ENCODE data around the gene RNF135.
"Not testable (repeated sequence)": the region's sequence is repeated elsewhere in the genome, so short reads cannot be mapped to it uniquely, and the experiment has no call there.

RNF135 gene

DNA sequence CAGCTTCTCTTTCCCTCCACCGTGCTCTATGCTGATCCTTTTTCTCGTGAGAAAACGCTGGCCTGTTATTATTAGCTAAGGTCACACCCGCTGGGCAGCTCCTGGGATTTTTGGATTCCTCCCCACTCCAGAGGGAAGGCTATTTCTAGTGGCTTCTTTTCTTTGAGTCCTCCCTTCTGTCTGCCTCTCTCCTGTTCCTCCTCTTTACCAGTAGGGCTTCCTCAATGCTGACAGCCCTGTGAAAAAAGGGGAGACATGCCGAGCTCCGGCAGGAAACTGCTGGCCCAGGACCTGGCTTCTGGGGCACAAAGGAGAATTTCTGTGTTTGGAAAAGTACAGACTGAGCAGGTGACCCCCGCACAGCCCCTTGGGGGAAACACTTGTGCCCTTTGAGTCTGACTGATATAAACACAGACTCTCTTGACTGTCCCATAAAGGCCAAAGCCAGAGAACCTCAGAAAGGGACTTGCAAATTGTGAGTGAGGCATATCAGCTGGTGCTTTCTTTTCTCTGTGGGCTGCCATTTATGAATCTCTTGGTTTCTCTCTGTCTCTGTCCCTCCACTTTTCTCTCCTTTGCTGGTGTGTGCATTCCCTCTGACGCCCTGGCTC, 14.0 kb upstream of the RNF135 start:
- DNase-seq: peak; percentile 4

DNA sequence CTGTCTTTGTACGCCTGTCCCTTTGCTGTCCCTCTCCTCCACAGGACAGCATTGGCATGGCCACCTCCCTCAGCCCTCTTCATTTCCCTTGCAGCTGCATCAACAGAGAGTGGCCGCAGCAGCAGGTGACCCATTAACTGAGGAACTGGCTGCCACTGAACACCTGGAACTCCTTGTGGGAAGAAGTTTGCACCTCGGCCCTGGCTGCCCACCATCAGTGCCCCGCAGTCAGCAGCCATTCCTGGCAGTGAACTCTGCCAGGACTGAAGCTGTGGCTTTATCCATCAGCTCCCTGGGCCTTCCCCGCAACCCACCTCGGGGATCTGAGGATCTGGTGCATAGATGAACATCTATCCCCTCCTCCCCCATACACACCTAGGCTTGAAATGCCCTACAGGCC, 13.1 kb upstream of the RNF135 start:
- DNase-seq: no peak

DNA sequence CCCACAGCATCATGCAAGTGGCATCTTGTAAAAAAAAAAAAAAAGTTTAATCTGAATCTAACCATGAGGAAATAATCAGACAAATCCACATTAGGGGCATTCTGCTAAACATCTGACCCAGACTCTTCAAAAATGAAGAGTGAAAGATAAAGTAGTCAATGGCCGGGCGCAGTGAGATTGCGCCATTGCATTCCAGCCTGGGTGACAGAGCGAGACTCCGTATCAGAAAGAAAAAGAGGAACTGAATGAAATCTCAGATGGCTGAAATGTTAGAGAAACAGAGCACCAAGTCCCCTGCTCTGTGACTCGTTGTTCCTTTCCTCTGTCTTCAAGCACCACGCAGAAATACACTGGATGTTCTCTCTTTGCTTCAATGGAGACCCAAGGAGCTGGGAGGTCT, 12.7 kb upstream of the RNF135 start:
- no peak for DNase-seq

GRCh38 chr17:30961209-30962188, 9.3 kb upstream of the RNF135 start:
- no peak for DNase-seq

DNA sequence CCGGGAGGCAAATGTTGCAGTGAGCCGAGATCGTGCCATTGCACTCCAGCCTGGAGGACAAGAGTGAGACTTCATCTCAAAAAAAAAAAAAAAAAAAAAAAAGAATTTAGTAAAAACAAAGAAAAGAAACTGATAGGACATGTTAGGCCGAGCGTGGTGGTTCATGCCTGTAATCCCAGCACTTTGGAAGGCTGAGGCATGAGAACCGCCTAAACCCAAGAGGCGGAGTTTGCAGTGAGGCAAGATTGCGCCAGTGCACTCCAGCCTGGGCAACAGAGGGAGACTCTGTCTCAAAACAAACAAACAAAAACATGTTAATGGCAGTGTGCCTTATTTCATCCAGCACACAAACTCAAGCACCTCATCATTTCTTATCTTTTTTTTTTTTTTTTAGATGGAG, 6.5 kb upstream of the RNF135 start:
- not testable (repeated sequence) for DNase-seq

DNA sequence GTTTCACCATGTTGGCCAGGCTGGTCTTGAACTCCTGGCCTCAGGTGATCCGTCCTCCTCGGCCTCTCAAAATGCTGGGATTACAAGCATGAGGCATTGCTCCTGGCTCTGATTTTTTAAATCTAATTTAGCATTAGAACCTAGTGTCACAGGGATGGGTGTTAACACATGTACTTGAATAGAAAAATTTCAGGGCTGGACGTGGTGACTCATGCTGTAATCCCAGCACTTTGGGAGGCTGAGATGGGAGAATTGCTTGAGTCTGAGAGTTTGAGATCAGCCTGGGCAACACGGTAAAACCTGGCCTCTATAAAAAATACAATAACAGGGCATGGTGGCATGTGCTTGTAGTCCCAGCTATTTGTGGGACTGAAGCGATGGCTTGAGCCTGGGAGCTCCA, 6.0 kb upstream of the RNF135 start:
- DNase-seq: peak; percentile 41

DNA sequence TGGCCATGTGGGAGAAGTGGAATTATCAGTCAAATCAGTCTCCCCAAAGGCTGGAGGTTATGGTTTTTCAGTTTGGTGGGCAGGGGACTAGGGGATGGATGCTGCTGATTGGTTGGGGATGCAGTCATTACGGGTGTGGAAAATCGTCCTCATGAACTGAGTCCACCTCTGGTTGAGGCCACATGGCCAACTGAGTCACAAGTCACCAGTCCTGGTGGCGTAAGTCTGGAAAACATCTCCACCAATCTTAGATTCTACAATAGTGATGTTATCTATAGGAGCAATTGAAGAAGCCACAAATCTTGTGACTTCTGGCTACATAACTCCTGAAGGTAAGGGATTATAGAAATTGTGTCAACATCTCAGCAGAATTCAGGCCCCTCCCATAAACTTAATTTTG, 5.2 kb upstream of the RNF135 start:
- DNase-seq: no peak

GRCh38 chr17:30967911-30968310, 2.9 kb upstream of the RNF135 start:
- not testable (repeated sequence) for DNase-seq

- no peak for DNase-seq
These were observed 629 bp upstream of the RNF135 start for GRCh38 chr17:30969989-30970830.

- no peak for DNase-seq
These were observed 4.4 kb downstream of the RNF135 start for GRCh38 chr17:30975042-30975820.

GRCh38 chr17:30979919-30980318, 9.1 kb downstream of the RNF135 start:
- not testable (repeated sequence) for DNase-seq

- DNase-seq: no peak
These were observed 11.0 kb downstream of the RNF135 start for GRCh38 chr17:30981531-30982519.

- no peak for DNase-seq
These were observed 12.0 kb downstream of the RNF135 start for GRCh38 chr17:30982855-30983254.

GRCh38 chr17:30990458-30990857, 19.6 kb downstream of the RNF135 start:
- DNase-seq: no peak

DNA sequence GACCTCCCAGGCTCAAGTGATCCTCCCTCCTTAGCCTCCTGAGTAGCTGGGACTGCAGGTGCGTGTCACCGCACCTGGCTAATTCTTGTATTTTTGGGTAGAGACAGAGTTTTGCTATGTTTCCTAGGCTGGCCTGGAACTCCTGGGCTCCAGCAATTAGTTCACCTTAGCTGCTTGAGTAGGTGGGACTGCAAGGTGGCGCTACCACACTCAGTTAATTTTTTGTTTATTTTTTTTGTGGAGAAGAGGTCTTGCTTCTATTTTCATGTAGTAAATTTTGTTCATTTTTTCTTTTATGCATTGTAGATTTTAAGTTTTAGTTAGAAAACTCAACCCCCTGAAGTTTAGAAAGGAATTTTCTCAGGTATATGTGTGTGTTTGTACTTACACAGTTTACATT, 21.7 kb downstream of the RNF135 start:
- no peak for DNase-seq

- DNase-seq: no peak
These were observed 24.5 kb downstream of the RNF135 start for GRCh38 chr17:30995347-30995746.

GRCh38 chr17:30996486-30996885, 25.6 kb downstream of the RNF135 start:
- no peak for DNase-seq

GRCh38 chr17:30997270-30997669, 26.4 kb downstream of the RNF135 start:
- DNase-seq: no peak

DNA sequence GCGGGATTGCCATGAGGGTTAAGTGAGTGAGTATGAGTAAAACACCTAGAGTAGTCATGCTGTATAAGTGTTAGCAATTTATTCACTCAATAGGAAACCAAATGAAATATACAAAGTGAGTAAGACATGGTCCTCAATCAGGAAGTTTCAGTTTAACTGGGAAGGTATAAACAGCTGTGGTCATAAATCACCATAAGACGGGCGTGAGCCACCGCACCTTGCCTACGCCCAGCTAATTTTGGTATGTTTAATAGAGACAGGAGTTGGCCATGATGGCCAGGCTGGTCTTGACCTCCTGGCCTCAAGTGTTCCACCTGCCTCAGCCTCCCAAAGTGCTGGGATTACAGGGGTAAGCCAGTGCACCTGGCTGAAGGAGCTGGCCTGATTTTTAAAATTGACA, 27.0 kb downstream of the RNF135 start:
- no peak for DNase-seq

- DNase-seq: no peak
These were observed 31.2 kb downstream of the RNF135 start for GRCh38 chr17:31002047-31002446.

DNA sequence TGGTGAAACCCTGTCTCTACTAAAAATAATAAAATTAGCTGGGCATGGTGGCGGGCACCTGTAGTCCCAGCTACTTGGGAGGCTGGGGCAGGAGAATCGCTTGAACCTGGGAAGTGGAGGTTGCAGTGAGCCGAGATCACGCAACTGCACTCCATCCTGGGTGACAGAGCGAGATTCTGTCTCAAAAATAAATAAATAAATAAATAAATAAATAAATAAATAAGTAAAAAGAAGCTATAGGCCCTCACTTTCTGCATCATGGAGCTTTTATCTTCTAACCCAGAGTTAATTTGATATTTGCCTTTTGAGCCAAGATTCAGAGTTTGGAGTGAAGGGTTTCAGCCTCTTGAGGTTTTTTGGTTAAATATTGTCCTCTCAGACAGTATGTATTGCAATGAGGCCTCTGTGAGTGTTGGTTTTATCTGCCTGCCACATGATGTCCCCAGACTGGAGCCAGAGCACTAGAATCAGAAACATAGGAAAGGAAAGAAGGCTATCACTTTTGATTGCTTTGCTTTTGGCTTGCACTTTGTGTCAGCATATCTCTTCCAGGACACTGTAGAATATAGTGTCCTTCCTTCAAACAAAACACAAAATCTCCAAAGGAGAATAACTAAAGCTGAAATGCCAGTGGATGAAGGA, 32.5 kb downstream of the RNF135 start:
- DNase-seq: no peak

Measured in HCEC 1CT (cell line).